ENCODE data around the gene AXL.
A peak's percentile ranks its signal among the peaks of the same experiment; 100 is the strongest.

The AXL gene

DNA sequence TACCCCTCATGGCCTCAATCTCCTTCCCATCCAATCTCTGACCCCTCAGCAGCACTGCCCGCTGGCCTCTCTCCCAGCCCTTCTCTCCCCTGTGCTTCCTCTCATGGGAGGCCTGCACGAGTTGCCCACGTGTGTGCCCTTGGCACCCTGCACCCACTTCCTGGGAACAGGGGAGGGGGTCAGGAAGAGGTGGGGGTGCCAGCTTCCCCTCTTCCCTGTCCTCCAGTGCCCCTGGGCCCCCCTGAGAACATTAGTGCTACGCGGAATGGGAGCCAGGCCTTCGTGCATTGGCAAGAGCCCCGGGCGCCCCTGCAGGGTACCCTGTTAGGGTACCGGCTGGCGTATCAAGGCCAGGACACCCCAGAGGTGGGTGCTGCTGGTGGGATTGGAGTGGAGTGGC is 19.2 kb downstream of the AXL start:
- no peak for DNase-seq

DNA sequence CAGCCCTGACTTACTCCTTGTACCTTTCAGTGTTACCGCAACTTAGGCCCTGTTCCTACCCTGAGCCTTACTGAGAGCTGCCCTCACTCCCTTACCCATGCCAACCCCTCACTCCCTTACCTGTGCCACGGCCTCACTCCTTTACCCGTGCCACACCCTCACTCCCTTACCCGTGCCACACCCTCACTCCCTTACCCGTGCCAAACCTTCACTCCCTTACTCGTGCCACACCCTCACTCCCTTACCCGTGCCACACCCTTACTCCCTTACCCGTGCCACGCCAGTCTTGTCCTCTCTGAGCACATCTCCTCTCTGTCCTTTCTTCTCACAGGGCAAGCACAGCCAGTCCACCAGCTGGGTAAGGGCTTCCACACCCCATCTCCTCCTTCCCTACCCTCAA is 20.3 kb downstream of the AXL start:
- DNase-seq, result no peak

DNA sequence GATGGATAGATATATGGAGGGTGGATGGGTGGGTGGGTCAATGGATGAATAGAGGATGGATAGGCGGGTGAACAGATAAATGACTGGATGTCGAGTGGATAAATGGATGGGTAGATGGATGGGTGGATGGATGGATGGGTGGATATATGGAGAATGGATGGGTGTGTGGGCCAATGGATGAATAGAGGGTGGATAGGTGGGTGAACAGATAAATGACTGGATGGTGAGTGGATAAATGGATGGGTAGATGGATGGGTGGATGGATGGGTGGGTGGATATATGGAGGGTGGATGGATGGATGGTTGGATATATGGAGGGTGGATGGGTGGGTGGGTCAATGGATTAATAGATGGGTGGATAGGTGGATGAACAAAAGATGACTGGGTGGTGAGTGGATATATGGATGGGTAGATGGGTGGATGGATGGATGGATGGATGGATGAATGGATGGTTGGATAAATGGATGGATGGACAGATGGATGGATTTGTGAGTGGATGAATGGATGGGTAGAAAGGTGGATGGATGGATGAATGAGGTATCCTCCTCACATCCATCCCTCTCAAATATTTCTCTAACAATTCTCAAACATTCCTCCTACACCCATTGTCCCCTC is 21.0 kb downstream of the AXL start:
- no peak for DNase-seq

DNA sequence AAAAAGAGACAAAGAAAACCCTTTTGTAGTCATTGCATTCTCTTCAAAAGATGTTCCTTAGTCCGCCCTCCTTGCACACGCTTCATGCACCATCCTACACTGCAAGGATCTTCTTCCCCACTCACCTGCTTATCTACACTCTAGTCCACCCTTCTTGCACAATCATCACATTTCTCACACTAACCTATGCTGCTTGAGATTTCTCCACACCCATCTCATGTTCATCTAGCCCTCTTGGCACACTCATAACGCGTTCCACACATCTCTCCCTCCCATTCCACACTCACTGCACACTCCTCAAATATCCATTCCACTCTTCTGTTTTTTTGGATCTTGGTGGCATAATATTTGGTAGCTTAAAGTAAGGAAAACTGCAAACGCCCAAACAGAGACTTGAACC is 22.8 kb downstream of the AXL start:
- DNase-seq, result no peak

DNA sequence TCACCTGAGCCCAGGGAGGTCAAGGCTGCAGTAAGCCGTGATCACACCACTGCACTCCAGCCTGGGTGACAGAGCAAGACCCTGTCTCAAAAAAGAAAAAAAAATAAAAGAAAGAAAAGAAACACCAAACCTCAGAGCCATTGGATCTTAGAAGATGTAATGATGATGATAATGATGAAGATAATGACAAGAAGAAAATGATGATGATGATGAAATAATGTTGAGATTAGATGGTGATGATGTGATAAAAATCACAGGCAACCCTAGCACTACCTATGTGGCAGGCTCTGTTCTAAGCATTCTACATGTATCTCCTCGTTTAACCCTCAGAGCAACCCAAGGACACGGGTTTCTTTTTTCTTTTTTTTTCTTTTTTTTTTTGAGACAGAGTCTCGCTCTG is 25.1 kb downstream of the AXL start:
- DNase-seq, result no peak

DNA sequence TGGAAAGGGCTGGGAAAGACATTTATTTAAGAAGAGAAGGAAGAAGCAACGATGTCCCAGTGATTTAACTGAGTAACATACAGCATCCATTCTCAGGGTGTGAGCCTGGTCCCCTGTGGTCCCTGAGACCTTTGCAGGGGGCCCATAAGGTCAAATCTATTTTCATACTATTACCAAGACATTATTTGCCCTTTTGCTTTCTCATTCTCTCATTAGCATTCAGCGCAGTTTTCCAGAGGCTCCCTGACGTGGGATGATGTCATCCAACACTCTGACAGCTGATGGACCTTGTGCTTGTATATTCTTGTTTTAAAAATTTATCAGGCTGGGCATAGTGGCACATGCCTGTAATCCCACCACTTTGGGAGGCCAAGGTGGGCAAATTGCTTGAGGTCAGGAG is 26.8 kb downstream of the AXL start:
- DNase-seq, result no peak

DNA sequence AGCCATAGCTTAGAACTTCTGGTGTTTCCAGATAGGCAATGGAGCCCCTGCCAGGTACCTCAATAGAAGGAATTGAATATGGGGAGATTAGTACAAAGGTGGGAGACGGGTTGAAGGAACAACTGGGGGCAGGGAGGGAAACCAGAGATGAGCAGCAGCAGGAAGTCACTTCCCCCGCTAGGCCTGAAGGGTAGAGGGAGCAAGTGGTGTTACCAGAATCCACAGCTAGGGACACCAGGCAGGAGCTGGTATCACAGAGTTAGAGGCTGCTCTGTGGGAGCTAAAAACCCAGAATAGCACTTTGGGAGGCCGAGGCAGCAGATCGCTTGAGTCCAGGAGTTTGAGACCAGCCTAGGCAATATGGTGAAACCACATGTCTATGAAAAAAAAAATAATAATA is 29.9 kb downstream of the AXL start:
- no peak for DNase-seq

DNA sequence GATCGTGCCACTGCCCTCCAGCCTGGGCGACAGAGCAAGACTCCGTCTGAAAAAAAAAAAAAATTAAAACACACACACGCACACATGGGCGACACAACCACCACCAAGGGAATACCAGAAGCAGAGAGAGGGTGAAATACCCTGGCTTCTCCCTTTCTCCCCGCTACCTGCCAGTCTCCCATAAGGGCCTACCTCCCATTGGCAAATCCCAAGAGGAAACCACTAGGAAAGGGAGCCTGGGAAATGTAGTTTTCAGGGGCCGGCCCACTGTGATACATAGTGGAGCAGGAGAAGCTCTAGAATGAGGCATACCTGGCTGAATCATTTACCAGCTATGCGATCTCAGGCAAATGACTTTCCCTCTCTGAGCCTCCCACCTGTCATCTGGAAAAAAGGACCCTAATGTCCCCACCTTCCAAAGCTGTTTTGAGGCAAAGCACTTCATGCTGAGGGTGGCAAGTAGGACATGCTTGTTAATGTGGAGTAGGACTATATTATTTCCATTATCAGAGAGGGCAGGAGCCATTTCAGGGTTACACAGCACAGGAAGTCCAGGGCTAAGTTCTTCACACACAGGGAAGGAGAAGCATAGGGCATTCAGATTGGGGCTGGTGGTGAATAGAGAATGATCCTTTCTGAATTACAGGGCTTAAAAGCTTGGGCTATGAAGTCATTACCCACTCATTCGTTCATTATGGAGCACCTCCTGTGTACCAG is 30.8 kb downstream of the AXL start:
- DNase-seq, result no peak

DNA sequence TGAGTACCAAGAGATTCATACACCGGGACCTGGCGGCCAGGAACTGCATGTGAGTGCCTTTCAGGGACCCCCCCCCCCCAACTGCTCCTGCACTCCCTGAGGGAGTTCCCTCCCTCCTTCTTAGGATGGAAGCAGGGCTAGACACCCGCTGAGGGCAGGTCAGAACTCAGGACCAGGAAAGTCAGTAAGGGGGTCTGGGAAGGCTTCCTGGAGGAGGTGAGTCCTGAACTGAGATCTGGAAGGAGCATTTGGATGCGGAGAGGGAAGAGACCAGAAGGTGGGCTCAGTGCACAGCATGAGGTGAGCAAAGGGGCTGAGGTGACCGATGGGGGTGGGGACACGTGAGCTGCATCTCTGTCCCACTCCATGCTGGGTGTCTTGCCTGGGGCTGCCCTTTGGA is 34.6 kb downstream of the AXL start:
- DNase-seq, result no peak

DNA sequence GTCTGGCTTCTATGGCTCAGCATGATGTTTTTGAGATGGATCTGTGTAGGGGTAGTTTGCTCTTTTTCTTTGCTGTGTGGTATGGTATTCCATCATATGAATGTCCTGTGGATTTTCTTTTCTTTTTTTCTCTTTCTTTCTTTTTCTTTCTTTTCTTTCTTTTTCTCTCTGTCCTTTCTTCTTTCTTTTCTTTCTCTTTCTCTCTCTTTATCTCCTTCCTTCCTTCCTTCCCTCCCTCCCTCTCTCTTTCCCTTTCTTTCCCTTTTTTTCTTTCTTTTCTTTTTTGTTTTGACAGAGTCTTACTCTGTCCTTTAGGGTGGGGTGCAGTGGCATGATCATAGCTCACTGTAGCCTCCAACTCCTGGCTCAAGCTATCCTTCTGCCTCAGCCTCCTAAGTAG is 36.1 kb downstream of the AXL start:
- DNase-seq, result no peak

DNA sequence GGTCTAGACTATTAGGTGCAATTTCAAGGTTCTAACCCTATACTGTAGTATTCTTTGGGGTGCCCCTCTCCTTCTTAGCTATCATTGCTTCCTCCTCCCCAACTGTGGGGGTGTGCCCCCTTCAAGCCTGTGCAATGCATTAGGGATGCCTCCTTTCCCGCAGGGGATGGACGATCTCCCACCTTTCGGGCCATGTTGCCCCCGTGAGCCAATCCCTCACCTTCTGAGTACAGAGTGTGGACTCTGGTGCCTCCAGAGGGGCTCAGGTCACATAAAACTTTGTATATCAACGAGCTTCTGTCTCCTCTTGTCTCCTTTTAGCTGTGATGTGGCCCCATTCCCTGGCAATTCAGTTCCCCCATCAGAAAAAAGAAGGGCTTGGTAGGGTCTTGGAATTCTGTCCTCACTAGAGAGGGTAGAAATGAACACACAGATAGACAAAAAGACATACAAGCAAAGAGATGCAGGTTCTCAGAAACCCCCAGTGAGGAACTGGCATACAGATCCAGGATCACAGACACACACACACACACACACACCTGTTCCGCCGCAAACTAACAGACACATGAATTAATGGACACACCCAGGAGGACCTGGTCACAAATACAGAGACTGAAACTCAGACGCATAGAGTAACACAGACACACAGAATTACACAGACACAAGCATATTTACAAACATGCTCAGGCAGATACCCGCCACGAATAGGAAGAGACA is 42.6 kb downstream of the AXL start:
- DNase-seq, result no peak

DNA sequence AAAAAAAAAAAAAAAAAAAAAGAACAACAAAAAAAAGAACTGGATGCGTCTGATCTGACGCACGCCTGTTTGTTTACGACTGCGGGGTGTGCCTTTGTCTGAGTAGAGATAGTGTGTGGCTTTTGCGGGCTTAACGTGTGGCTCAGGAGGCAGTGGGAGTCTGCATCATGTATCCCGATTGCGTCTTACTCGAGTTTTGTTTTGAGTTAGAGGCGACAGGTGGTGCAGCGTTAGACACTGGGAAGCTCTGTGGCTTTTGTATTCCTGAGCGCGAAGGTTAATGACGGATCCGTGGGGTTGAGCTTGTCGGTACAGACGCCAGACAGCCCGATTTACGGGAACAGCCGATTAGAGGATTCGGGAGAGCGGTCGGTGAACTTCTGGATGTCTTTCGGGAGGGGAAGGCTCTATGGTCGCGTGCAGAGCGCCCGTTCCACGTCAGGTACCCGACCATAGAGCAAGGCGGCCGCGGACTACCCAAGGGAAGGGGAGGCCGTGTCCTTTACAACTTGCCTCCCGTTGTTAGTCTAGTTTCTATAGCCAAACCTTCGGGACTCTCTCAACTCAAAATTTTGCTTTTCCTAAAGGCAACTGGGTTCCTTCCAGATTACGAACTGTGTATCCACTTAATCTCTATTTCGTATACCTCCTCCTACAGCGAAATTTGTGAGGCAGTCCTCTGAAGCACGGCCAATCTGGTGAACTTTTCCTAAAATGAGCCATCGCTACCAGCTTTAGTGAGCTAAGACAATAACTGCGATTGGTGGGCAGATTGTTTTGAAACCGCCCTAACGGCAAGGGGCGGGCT is 44.2 kb downstream of the AXL start:
- DNase-seq, result peak; percentile 65 to 79

DNA sequence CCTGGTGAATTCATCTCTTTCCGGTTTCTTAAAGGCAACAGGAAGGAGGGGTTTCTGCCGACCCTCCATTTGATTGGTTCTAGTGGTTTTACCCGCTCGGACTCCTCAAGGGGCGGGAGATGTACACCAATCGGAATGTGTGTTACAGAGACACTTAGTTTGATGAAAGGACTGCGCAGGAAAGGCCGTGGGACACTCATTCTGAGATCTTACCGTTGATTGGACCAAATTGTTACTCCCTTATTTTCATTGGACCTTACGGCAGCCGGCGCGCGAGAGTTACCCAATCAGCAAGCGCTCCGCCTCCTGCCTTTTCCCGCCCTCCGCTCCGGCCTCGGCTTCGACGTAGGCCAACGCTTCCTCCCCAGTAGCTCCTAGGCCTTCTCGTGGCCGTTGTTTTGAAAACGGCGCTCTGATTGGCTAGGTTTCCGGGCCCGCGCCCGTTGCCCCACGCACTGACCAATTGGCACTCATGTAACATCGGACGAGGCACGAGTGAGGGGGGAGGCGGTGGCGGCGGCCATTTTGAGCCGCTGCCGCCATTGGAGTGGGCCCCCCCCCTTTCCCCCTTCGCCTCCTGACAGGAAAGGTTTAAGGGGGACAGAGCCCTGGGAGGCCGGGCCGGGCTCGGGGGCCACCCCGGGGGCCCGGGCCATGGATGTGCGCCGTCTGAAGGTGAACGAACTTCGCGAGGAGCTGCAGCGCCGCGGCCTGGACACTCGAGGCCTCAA is 45.0 kb downstream of the AXL start, which contains the start of gene HNRNPUL1:
Gene HNRNPUL1, plus strand, starts transcription at position 523 of the 731 bp plus-strand sequence. Its CDS starts 132 bp downstream, at position 655.
- DNase-seq, result peak; percentile 98 to 99

DNA sequence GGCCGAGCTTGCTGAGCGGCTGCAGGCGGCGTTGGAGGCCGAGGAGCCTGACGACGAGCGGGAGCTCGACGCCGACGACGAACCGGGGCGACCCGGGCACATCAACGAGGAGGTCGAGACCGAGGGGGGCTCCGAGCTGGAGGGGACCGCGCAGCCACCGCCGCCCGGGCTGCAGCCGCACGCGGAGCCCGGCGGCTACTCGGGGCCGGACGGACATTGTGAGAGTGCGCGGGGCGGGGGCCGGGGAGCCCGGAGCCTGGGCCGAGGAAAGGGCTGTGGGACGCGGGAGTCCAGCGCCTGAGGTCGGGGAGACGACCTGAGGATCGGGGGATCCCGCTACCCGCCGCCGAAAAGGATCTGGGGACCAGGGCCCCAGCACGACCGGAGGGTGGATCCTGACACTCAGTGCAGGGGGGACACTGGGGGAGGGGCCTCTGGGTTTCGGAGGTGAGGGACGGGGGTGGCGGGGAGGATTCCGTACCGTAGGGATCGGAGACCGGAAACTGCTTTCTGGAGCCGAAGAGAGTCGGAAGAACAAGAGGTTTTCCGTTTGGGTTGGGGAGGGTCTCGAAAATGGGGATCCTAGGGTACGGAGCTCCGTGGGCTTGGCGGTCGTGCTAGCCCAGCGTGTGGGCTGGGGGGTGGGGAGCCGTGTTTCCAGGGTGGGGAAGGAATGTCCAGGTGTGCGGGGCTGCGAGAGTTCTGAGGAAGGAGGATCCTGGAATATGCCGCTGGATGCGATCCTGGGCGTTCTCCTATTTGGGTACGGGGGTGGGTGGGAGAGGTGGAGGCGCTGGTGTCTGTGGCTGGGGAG is 45.8 kb downstream of the AXL start:
- peak; percentile 49 to 58 for DNase-seq

DNA sequence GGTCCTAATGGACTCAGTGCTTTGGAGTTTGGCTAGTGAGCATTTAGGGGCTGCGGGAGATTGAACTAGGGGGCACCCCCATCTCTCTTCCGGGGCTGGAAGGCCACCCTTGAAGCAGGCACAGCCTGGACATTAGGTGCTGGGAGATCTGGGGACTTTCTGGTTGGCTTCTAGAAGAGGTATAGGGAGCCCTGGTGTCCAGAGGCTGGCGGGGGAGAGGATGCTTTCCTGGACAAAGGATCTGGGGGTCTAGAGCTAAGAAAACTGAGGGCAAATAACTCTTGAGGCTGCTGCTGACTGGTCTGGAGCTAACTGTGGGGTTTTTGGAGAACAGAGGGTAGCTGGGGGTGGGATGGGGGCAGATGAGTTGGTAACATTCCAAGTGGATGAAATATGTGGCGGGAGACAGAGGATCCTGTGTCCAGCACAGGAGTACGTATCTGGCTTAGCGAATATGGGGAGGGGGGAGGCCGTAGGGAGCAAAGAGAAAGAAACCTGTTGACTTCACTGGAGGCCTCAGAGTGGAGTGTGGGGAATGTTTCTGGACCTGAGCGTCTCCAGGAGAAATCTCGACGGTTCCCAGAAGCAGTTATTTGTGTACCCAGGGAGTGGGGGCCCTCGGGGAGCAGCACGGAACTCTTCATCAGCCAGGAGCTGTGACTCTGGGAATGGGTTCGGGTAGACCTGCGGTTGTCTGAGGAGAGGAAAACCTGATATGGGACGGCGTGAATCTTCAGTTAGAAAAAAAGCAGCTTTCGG is 46.6 kb downstream of the AXL start:
- DNase-seq, result no peak

DNA sequence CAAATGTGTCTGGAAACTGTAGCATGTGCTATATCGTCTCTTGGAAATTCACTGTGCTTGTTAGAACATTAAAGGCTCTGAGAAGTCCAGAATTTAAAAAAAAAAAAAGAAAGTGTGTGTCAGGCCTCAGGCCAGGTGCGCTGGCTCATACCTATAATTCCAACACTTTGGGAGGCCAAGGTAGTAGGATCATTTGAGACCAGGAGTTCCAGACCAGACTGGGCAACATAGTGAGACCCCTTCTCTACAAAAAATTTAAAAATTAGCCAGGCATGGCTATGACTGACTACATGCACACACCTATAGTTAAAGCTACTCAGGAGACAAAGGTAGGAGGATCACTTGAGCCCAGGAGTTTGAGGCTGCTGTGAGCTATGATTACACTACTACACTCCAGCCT is 50.0 kb downstream of the AXL start:
- DNase-seq, result no peak

DNA sequence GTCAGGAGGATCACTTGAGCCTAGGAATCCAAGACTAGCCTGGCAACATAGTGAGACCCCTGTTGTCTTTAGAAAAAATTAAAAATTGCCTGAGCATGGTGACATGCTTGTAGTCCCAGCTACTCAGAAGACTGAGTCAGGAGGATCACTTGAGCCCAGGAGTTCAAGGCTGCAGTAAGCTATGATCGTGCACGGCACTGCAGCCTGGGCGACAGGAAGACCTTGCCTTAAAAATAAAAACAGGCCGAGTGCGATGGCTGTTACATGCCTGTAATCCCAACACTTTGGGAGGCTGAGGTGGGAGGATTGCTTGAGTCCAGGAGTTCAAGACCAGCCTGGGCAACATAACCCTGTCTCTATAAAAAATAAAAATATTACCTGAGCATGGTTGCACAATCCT is 50.5 kb downstream of the AXL start:
- no peak for DNase-seq

DNA sequence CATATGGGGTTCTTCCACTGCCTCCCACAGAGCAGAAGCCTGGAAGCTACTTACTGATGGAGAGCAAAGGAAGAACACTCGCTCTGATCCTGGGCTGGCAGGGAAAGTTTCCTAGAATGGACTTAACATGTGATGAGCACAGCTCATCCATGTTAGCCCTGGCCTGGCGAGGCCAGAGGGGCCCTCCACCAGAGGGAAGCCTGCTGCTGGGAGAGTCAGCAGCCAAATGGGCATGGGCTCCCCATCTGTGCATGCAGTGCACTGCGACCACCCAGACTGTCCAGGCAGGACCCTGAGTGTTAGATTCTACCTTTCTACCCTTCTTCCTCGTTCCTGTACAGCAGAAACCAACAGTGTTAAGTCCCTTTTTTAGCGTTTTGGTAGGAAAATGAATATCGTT is 54.1 kb downstream of the AXL start:
- no peak for DNase-seq

DNA sequence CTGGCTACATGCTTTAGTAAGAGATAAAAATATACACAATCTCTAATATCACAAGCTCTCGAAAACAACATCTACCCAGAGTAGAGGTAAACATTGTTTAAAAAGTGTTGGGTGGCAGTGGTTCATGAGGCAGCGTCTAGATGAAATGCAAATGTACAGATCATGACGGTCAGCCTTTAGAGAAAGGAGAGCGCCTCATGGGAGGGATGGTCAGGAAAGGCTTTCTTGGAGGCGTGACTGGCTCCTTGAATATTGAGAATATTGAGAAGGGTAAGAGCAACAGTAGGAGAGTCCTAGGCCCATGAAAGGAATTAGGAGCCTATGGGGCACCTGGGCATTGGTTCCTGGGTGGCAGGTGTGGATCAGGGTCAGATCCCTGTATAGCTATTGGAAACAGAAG is 55.8 kb downstream of the AXL start:
- DNase-seq, result no peak

DNA sequence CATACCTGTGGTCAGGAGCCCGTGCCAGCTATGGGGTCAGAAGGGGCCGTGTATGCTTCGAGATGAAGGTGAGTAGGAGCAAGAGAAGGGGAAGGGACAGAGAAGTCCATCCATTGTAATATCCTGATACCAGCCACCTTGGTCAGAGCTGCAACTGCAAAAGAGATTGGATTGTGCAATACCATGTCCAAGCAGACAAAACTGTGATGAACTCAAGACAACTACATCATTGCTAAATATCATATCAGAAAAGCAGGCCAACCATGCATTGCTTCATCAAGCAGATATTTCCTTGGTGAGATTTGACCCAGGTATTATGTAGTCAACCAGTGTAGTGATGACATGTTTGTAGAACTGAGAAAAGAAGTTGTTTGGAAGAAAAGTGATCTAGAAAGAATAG is 57.2 kb downstream of the AXL start:
- DNase-seq, result no peak

DNA sequence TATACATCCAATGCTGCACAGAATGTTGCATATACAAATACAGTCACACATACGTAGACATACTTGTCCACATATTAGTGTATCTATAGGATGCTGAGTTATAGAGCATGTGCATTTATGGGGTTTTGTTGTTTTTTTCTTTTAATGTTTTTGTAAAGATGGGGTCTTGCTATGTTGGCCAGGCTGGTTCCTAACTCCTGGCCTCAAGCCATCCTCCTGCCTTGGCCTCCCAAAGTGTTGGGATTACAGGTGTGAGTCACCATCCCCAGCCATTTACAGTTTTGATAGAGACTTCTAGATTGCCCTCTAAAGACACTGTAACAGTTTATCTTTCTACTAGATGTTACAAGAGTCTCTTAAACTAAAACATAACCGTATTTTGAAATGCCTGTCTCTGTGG is 59.5 kb downstream of the AXL start:
- DNase-seq, result no peak

All from activated CD4-positive, alpha-beta T cell treated with anti-CD3 and anti-CD28 coated beads for 4 hours (primary cell).